ENCODE measurements around the gene ABCA1.

ABCA1 gene

GRCh38 chr9:104875320-104875719, 52.6 kb downstream of the ABCA1 start:
- Histone ChIP-seq H3K4me1 (ENCODE audit: control insufficient read depth, insufficient read depth, low read length) (no peaks in the 10 kb centered on the region), H3K9ac (ENCODE audit: low read depth, low read length) (no peak overlapping the region), H3K27me3 (ENCODE audit: control insufficient read depth, insufficient read depth, low read length) (no peaks in the 10 kb centered on the region), H3K36me3 (ENCODE audit: control insufficient read depth, insufficient read depth, low read length) (peaks cover 7% of the 10 kb centered on the region), H3K4me3 (ENCODE audit: low read depth, low read length) (no peak overlapping the region), H3K9me3 (ENCODE audit: control insufficient read depth, insufficient read depth, low read length) (no peaks in the 10 kb centered on the region)

GRCh38 chr9:104873489-104873850, 54.5 kb downstream of the ABCA1 start:
- H3K9me3 ChIP-seq (ENCODE audit: control insufficient read depth, insufficient read depth, low read length), result no peaks in the 10 kb centered on the region
- H3K9ac ChIP-seq (ENCODE audit: low read depth, low read length), result no peak overlapping the region
- no peaks in the 10 kb centered on the region for H3K27me3 ChIP-seq (ENCODE audit: control insufficient read depth, insufficient read depth, low read length)
- peaks cover 7% of the 10 kb centered on the region for H3K36me3 ChIP-seq (ENCODE audit: control insufficient read depth, insufficient read depth, low read length)
- H3K4me1 ChIP-seq (ENCODE audit: control insufficient read depth, insufficient read depth, low read length), result peaks cover 11% of the 10 kb centered on the region
- no peak overlapping the region for H3K4me3 ChIP-seq (ENCODE audit: low read depth, low read length)

- no peaks in the 10 kb centered on the region for H3K9me3 ChIP-seq (ENCODE audit: control insufficient read depth, insufficient read depth, low read length)
- no peak overlapping the region for H3K4me3 ChIP-seq (ENCODE audit: low read depth, low read length)
- no peaks in the 10 kb centered on the region for H3K27me3 ChIP-seq (ENCODE audit: control insufficient read depth, insufficient read depth, low read length)
- no peak overlapping the region for H3K9ac ChIP-seq (ENCODE audit: low read depth, low read length)
- peaks cover 7% of the 10 kb centered on the region for H3K36me3 ChIP-seq (ENCODE audit: control insufficient read depth, insufficient read depth, low read length)
- peaks cover 13% of the 10 kb centered on the region for H3K4me1 ChIP-seq (ENCODE audit: control insufficient read depth, insufficient read depth, low read length)
Measured at GRCh38 chr9:104872656-104873488, 55.1 kb downstream of the ABCA1 start.

- Histone ChIP-seq H3K4me3 (ENCODE audit: low read depth, low read length) (no peak overlapping the region), H3K4me1 (ENCODE audit: control insufficient read depth, insufficient read depth, low read length) (peaks cover 13% of the 10 kb centered on the region), H3K9ac (ENCODE audit: low read depth, low read length) (no peak overlapping the region), H3K36me3 (ENCODE audit: control insufficient read depth, insufficient read depth, low read length) (peaks cover 7% of the 10 kb centered on the region), H3K9me3 (ENCODE audit: control insufficient read depth, insufficient read depth, low read length) (no peaks in the 10 kb centered on the region), H3K27me3 (ENCODE audit: control insufficient read depth, insufficient read depth, low read length) (no peaks in the 10 kb centered on the region)
Measured at GRCh38 chr9:104871961-104872527, 55.9 kb downstream of the ABCA1 start.

- Histone ChIP-seq H3K36me3 (ENCODE audit: control insufficient read depth, insufficient read depth, low read length) (no peaks in the 10 kb centered on the region), H3K4me1 (ENCODE audit: control insufficient read depth, insufficient read depth, low read length) (peaks cover 15% of the 10 kb centered on the region), H3K9me3 (ENCODE audit: control insufficient read depth, insufficient read depth, low read length) (no peaks in the 10 kb centered on the region), H3K9ac (ENCODE audit: low read depth, low read length) (no peak overlapping the region), H3K27me3 (ENCODE audit: control insufficient read depth, insufficient read depth, low read length) (no peaks in the 10 kb centered on the region), H3K4me3 (ENCODE audit: low read depth, low read length) (no peak overlapping the region)
Measured at GRCh38 chr9:104869811-104870210, 58.1 kb downstream of the ABCA1 start.

GRCh38 chr9:104868687-104869404, 59.1 kb downstream of the ABCA1 start:
- Histone ChIP-seq H3K9me3 (ENCODE audit: control insufficient read depth, insufficient read depth, low read length) (no peaks in the 10 kb centered on the region), H3K27me3 (ENCODE audit: control insufficient read depth, insufficient read depth, low read length) (no peaks in the 10 kb centered on the region), H3K36me3 (ENCODE audit: control insufficient read depth, insufficient read depth, low read length) (no peaks in the 10 kb centered on the region), H3K4me3 (ENCODE audit: low read depth, low read length) (no peak overlapping the region), H3K9ac (ENCODE audit: low read depth, low read length) (no peak overlapping the region), H3K4me1 (ENCODE audit: control insufficient read depth, insufficient read depth, low read length) (peaks cover 25% of the 10 kb centered on the region)

GRCh38 chr9:104868303-104868686, 59.7 kb downstream of the ABCA1 start:
- Histone ChIP-seq H3K9ac (ENCODE audit: low read depth, low read length) (no peak overlapping the region), H3K27me3 (ENCODE audit: control insufficient read depth, insufficient read depth, low read length) (no peaks in the 10 kb centered on the region), H3K9me3 (ENCODE audit: control insufficient read depth, insufficient read depth, low read length) (no peaks in the 10 kb centered on the region), H3K4me1 (ENCODE audit: control insufficient read depth, insufficient read depth, low read length) (peaks cover 30% of the 10 kb centered on the region), H3K36me3 (ENCODE audit: control insufficient read depth, insufficient read depth, low read length) (no peaks in the 10 kb centered on the region), H3K4me3 (ENCODE audit: low read depth, low read length) (no peak overlapping the region)

GRCh38 chr9:104866191-104866590, 61.8 kb downstream of the ABCA1 start:
- Histone ChIP-seq H3K27me3 (ENCODE audit: control insufficient read depth, insufficient read depth, low read length) (no peaks in the 10 kb centered on the region), H3K9me3 (ENCODE audit: control insufficient read depth, insufficient read depth, low read length) (no peaks in the 10 kb centered on the region), H3K4me3 (ENCODE audit: low read depth, low read length) (no peak overlapping the region), H3K4me1 (ENCODE audit: control insufficient read depth, insufficient read depth, low read length) (peaks cover 37% of the 10 kb centered on the region), H3K9ac (ENCODE audit: low read depth, low read length) (no peak overlapping the region), H3K36me3 (ENCODE audit: control insufficient read depth, insufficient read depth, low read length) (no peaks in the 10 kb centered on the region)

GRCh38 chr9:104864675-104865104, 63.3 kb downstream of the ABCA1 start:
- no peaks in the 10 kb centered on the region for H3K27me3 ChIP-seq (ENCODE audit: control insufficient read depth, insufficient read depth, low read length)
- no peaks in the 10 kb centered on the region for H3K36me3 ChIP-seq (ENCODE audit: control insufficient read depth, insufficient read depth, low read length)
- peaks cover 35% of the 10 kb centered on the region for H3K4me1 ChIP-seq (ENCODE audit: control insufficient read depth, insufficient read depth, low read length)
- no peaks in the 10 kb centered on the region for H3K9me3 ChIP-seq (ENCODE audit: control insufficient read depth, insufficient read depth, low read length)
- no peak overlapping the region for H3K9ac ChIP-seq (ENCODE audit: low read depth, low read length)
- no peak overlapping the region for H3K4me3 ChIP-seq (ENCODE audit: low read depth, low read length)

GRCh38 chr9:104863180-104863883, 64.6 kb downstream of the ABCA1 start:
- Histone ChIP-seq H3K9me3 (ENCODE audit: control insufficient read depth, insufficient read depth, low read length) (no peaks in the 10 kb centered on the region), H3K27me3 (ENCODE audit: control insufficient read depth, insufficient read depth, low read length) (no peaks in the 10 kb centered on the region), H3K4me1 (ENCODE audit: control insufficient read depth, insufficient read depth, low read length) (peaks cover 25% of the 10 kb centered on the region), H3K4me3 (ENCODE audit: low read depth, low read length) (peak overlapping the region; percentile 10), H3K36me3 (ENCODE audit: control insufficient read depth, insufficient read depth, low read length) (peaks cover 2% of the 10 kb centered on the region), H3K9ac (ENCODE audit: low read depth, low read length) (no peak overlapping the region)

- Histone ChIP-seq H3K4me3 (ENCODE audit: low read depth, low read length) (no peak overlapping the region), H3K4me1 (ENCODE audit: control insufficient read depth, insufficient read depth, low read length) (peaks cover 23% of the 10 kb centered on the region), H3K36me3 (ENCODE audit: control insufficient read depth, insufficient read depth, low read length) (peaks cover 2% of the 10 kb centered on the region), H3K9ac (ENCODE audit: low read depth, low read length) (no peak overlapping the region), H3K9me3 (ENCODE audit: control insufficient read depth, insufficient read depth, low read length) (no peaks in the 10 kb centered on the region), H3K27me3 (ENCODE audit: control insufficient read depth, insufficient read depth, low read length) (no peaks in the 10 kb centered on the region)
Measured at GRCh38 chr9:104861397-104861796, 66.6 kb downstream of the ABCA1 start.

Measured in iPS-15b (cell line).